Chondrocyte (in vitro differentiated cells): Measurements from ENCODE around the gene IRX5. TPM values are rescaled to one million over a fixed set of nuclear protein-coding genes. Genes with fewer than 3 reads are reported as not detected.

ENCODE experiments used
- DNase-seq: peaks from one replicate; pipeline ENCODE4 v3.0.0; 2021; ENCODE audit warnings: mixed read lengths, low spot score
- H3K27ac Mint-ChIP-seq: one replicate; pipeline ENCODE4 v1.8.0; 2021; ENCODE audit warnings: mild to moderate bottlenecking, moderate library complexity, mixed read lengths; ENCODE audit not compliant: unreplicated experiment
- H3K27me3 Mint-ChIP-seq: 2 replicates; pipeline ENCODE4 v1.8.0; 2021; ENCODE audit warnings: low read depth, mixed read lengths
- H3K36me3 Mint-ChIP-seq: 2 replicates; pipeline ENCODE4 v1.8.0; 2021; ENCODE audit warnings: low read depth, mixed read lengths
- H3K4me1 Mint-ChIP-seq: 2 replicates; pipeline ENCODE4 v1.8.0; 2021; ENCODE audit warnings: low read depth, mild to moderate bottlenecking, mixed read lengths
- H3K4me3 Mint-ChIP-seq: one replicate; pipeline ENCODE4 v1.8.0; 2021; ENCODE audit warnings: mild to moderate bottlenecking, moderate library complexity, mixed read lengths; ENCODE audit not compliant: unreplicated experiment
- H3K9me3 Mint-ChIP-seq: 2 replicates; pipeline ENCODE4 v1.8.0; 2021; ENCODE audit warnings: low read depth, mixed read lengths
- CTCF ChIP-seq: fragments of 200-600 bp; sonication (generic); IDR thresholded peaks from 2 replicates; pipeline ENCODE4 v1.5.0; 2021; ENCODE audit warnings: antibody characterized with exemption, mild to moderate bottlenecking, moderate library complexity
- total RNA-seq: library from RNA; stranded (reverse); gene quantifications from 3 replicates; pipeline ENCODE4 v1.2.1, GENCODE V29; 2021

The IRX5 gene
- total RNA-seq, 1 donor from 2014 or later = 1.0 TPM

DNA sequence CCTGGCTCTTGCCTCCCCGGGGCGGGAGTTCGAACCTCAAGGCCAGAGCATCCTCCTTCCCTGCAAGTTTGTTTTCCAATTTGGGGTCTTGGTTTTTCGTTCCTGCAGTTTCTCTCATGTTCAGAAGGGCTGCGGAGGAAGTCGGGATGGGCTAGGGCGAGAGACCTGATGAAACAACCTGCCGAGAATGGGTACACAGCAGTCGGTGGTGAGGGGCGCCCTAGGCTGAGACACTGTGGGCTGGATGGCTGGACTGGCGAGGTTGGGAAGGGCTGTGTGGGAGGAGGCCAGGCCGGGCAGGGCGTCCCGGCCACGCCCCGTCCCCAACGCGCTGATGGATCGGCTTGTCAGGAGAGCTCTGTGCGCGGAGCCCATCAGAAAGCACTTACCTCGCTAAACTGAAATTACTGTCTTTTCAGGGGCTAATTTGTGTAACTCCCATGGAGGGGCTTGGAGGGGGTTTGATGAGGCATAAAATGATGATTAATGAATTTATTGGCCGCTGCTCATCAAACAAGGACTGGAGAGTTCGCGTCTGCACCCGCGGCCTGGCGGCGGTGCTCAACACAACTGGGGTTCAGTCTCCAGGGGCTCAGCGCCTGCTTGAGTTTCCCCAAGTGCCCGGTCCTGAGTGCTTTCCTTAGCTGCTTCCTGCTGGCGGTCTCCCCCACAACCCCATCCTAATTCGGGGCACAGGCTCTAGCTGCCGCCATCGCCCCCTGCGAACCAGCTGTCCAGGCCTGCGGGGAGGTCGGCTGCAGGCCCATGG is 9.0 kb downstream of the IRX5 start:
- Mint-ChIP-seq H3K4me1 (peaks cover 21% of the 10 kb centered on the region), H3K9me3 (no peaks in the 10 kb centered on the region), H3K36me3 (no peaks in the 10 kb centered on the region), H3K4me3 (no peak overlapping the region), H3K27ac (no peak overlapping the region), H3K27me3 (peaks cover 90% of the 10 kb centered on the region)
- DNase-seq = peak; percentile 80
- TF ChIP-seq CTCF = no peak

GRCh38 chr16:54940279-54940604 is 9.6 kb downstream of the IRX5 start:
- no peak for TF ChIP-seq CTCF
- Mint-ChIP-seq H3K4me1 (peaks cover 21% of the 10 kb centered on the region), H3K4me3 (no peak overlapping the region), H3K9me3 (no peaks in the 10 kb centered on the region), H3K27ac (no peak overlapping the region), H3K36me3 (no peaks in the 10 kb centered on the region), H3K27me3 (peaks cover 88% of the 10 kb centered on the region)
- DNase-seq = no peak

GRCh38 chr16:54942353-54942943 is 11.8 kb downstream of the IRX5 start:
- TF ChIP-seq CTCF = peak; percentile 34
- Mint-ChIP-seq H3K4me1 (peaks cover 10% of the 10 kb centered on the region), H3K27ac (no peak overlapping the region), H3K27me3 (peaks cover 78% of the 10 kb centered on the region), H3K36me3 (no peaks in the 10 kb centered on the region), H3K9me3 (no peaks in the 10 kb centered on the region), H3K4me3 (no peak overlapping the region)
- no peak for DNase-seq

- H3K27me3 Mint-ChIP-seq = peaks cover 78% of the 10 kb centered on the region
- H3K27ac Mint-ChIP-seq = no peak overlapping the region
- H3K36me3 Mint-ChIP-seq = peaks cover 1% of the 10 kb centered on the region
- no peak overlapping the region for H3K4me3 Mint-ChIP-seq
- H3K9me3 Mint-ChIP-seq = peaks cover under 1% of the 10 kb centered on the region
- no peak for DNase-seq
- TF ChIP-seq CTCF = no peak
- peaks cover 2% of the 10 kb centered on the region for H3K4me1 Mint-ChIP-seq
Measured at GRCh38 chr16:54944002-54944401, 13.3 kb downstream of the IRX5 start.

DNA sequence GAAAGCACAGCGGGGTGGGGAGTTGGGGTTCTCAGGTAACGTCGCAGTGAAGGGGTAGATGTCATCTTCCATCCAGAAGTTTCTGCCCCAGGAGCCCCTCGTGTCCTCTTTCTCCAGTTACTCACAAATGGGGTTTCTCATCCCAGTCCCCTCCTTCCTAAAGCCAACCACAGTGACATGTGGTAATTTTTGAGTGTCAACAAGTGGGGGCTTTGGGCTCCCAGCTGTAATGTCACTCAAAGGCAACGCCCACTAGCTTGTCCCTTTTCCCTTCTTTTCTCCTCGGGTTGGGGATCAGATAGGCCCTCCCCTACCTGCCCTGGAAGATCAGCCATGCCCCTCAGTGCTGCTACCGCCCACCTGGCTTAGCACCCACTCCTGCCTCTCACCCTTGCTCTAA is 14.4 kb downstream of the IRX5 start:
- no peak overlapping the region for H3K4me3 Mint-ChIP-seq
- H3K4me1 Mint-ChIP-seq = peaks cover 2% of the 10 kb centered on the region
- H3K27ac Mint-ChIP-seq = no peak overlapping the region
- peaks cover 78% of the 10 kb centered on the region for H3K27me3 Mint-ChIP-seq
- H3K36me3 Mint-ChIP-seq = peaks cover 1% of the 10 kb centered on the region
- H3K9me3 Mint-ChIP-seq = peaks cover 2% of the 10 kb centered on the region
- DNase-seq = peak; percentile 39
- TF ChIP-seq CTCF = no peak
